B cell (primary cell): Measurements from ENCODE around the gene CAND2. TPM values are rescaled to one million over a fixed set of nuclear protein-coding genes. Genes with fewer than 3 reads are reported as not detected.

Experiments used
- ATAC-seq: fragments of 200-7000 bp; cut with Tn5 transposase; one replicate; pipeline ENCODE4 v1.10.0; 2021; ENCODE audit warnings: low read depth, mild to moderate bottlenecking, moderate number of reproducible peaks, moderate library complexity
- CTCF ChIA-PET: fragments of 350-600 bp; sonication (Branson Sonifier 250); formaldehyde crosslinking; loops from one replicate; lab custom pipeline; 2021; ENCODE audit warnings: antibody characterized with exemption, inconsistent platforms; lab: Charles Lee
- POLR2A ChIA-PET: fragments of 350-600 bp; sonication (Branson Sonifier 250); formaldehyde crosslinking; loops from one replicate; lab custom pipeline; 2021; ENCODE audit warnings: antibody characterized with exemption; lab: Charles Lee
- DNase-seq: peaks from one replicate; pipeline ENCODE4 v3.0.0; 2013
- H2AFZ ChIP-seq: 2 replicates; pipeline ENCODE4 v1.6.1; 2012; ENCODE audit warnings: mild to moderate bottlenecking, low read depth, low read length; ENCODE audit not compliant: insufficient read depth, poor library complexity, severe bottlenecking
- H3K27ac ChIP-seq, 2 donors: 1 replicate in 1 of 2; 2 replicates in 1 of 2; pipeline ENCODE4 v1.5.1; 2012 to 2013; ENCODE audit warnings: low read length in 2 of 2, mild to moderate bottlenecking in 2 of 2, moderate library complexity in 1 of 2
- H3K27me3 ChIP-seq, 4 experiments: fragments of 200-600 bp in 1 of 4; sonication (generic) in 1 of 4; replicated peaks in 1 of 4; 1 replicate in 2 of 4; 2 replicates in 2 of 4; pipeline versions ENCODE4 v1.6.1 to v1.7.0; 2013 to 2016; ENCODE audit warnings: low read length in 3 of 4, mild to moderate bottlenecking in 2 of 4, mixed read lengths in 1 of 4, moderate library complexity in 1 of 4; ENCODE audit not compliant: insufficient read depth in 4 of 4, control insufficient read depth in 3 of 4; ENCODE audit errors: control extremely low read depth in 1 of 4
- H3K36me3 ChIP-seq, 2 experiments: replicated peaks in 1 of 2; 1 replicate in 1 of 2; 2 replicates in 1 of 2; pipeline versions ENCODE4 v1.6.1 to v1.7.1; 2013; ENCODE audit warnings: low read length in 1 of 2; ENCODE audit not compliant: insufficient read depth in 2 of 2, control insufficient read depth in 1 of 2; ENCODE audit errors: control extremely low read depth in 1 of 2, extremely low read depth in 1 of 2
- H3K4me1 ChIP-seq, 2 donors: fragments of 200-600 bp in 1 of 2; sonication (generic) in 1 of 2; 1 replicate in 1 of 2; 2 replicates in 1 of 2; pipeline versions ENCODE4 v1.5.1 to v1.6.1; 2013 to 2017; ENCODE audit warnings: low read length in 2 of 2; ENCODE audit not compliant: control insufficient read depth in 2 of 2, insufficient read depth in 2 of 2
- H3K4me2 ChIP-seq: replicated peaks from 2 replicates; pipeline ENCODE3; 2012; ENCODE audit warnings: mild to moderate bottlenecking, low read depth, low read length; ENCODE audit not compliant: poor library complexity, severe bottlenecking
- H3K4me3 ChIP-seq, 5 experiments: fragments of 200-600 bp in 1 of 5; sonication (generic) in 1 of 5; 1 replicate in 3 of 5; 2 replicates in 2 of 5; pipeline versions ENCODE4 v1.5.1 to v1.7.0; 2011 to 2016; ENCODE audit warnings: low read length in 4 of 5, mild to moderate bottlenecking in 4 of 5, low read depth in 2 of 5, control low read depth in 1 of 5, moderate library complexity in 1 of 5; ENCODE audit not compliant: insufficient read depth in 1 of 5; ENCODE audit errors: control extremely low read depth in 1 of 5, extremely low read depth in 1 of 5
- H3K79me2 ChIP-seq: fragments of 200-600 bp; sonication (generic); one replicate; pipeline ENCODE4 v1.6.0; 2016; ENCODE audit warnings: low read length; ENCODE audit not compliant: control insufficient read depth, insufficient read depth
- H3K9ac ChIP-seq: fragments of 200-600 bp; sonication (generic); 2 replicates; pipeline ENCODE4 v1.6.1; 2017; ENCODE audit warnings: mild to moderate bottlenecking, low read length, moderate library complexity
- H3K9me3 ChIP-seq, 3 donors: one replicate each; pipeline versions ENCODE4 v1.6.1 to v1.7.1; 2013; ENCODE audit warnings: low read length in 2 of 3; ENCODE audit not compliant: control insufficient read depth in 2 of 3, insufficient read depth in 1 of 3; ENCODE audit errors: control extremely low read depth in 1 of 3
- H4K20me1 ChIP-seq: 2 replicates; pipeline ENCODE4 v1.6.0; 2012; ENCODE audit warnings: mild to moderate bottlenecking, low read length; ENCODE audit not compliant: insufficient read depth, control insufficient read depth, poor library complexity, severe bottlenecking
- H3K27ac Mint-ChIP-seq: one replicate; pipeline ENCODE4 v1.8.0; 2021; ENCODE audit warnings: mixed read lengths
- H3K27me3 Mint-ChIP-seq: one replicate; pipeline ENCODE4 v1.8.0; 2021; ENCODE audit warnings: mixed read lengths
- H3K4me1 Mint-ChIP-seq: one replicate; pipeline ENCODE4 v1.8.0; 2021; ENCODE audit warnings: mixed read lengths
- H3K4me3 Mint-ChIP-seq: one replicate; pipeline ENCODE4 v1.8.0; 2021; ENCODE audit warnings: mixed read lengths
- H3K9me3 Mint-ChIP-seq: one replicate; pipeline ENCODE4 v1.8.0; 2022; ENCODE audit warnings: mixed read lengths; ENCODE audit not compliant: insufficient read depth
- EZH2 ChIP-seq: IDR thresholded peaks from 2 replicates; pipeline ENCODE4 v1.6.1; 2012; ENCODE audit warnings: borderline replicate concordance, low read depth, mild to moderate bottlenecking, moderate library complexity, low read length; ENCODE audit not compliant: insufficient read depth, poor library complexity, severe bottlenecking
- WGBS: methylation state at CpG from one replicate; pipeline ENCODE4 v1.1.5; 2013; ENCODE audit warnings: missing lambda C conversion rate; ENCODE audit not compliant: insufficient coverage; 5-methylcytosine and 5-hydroxymethylcytosine counted together
- intact Hi-C: fragments of 100-400 bp; cut with micrococcal nuclease; formaldehyde crosslinking; loops from one replicate; pipeline ENCODE4 v1.10.0; 2022
- polyA plus RNA-seq: library from polyadenylated mRNA; depleted of rRNA; stranded (reverse); fragments of >200 nt; gene quantifications from 2 replicates; pipeline ENCODE4 v1.2.3, GENCODE V29; 2012
- total RNA-seq, 2 donors: library from RNA; stranded (reverse); fragments of 120-200 nt in 1 of 2; gene quantifications; 1 replicate in 1 of 2; 2 replicates in 1 of 2; pipeline versions ENCODE4 v1.2.3 to v1.2.4, GENCODE V29; 2013 to 2022
- TF ChIP-seq, protein P1 (sequence below): fragments of 200-600 bp; IDR thresholded peaks from one replicate; pipeline ENCODE4 v1.8.0; 2022; ENCODE audit warnings: antibody characterized with exemption, mild to moderate bottlenecking

Gene CAND2
- total and polyA plus RNA-seq, 2 donors (not counting 1 experiment from before 2014, with no cell fraction given) = 0.34 to 1.9 TPM

DNA sequence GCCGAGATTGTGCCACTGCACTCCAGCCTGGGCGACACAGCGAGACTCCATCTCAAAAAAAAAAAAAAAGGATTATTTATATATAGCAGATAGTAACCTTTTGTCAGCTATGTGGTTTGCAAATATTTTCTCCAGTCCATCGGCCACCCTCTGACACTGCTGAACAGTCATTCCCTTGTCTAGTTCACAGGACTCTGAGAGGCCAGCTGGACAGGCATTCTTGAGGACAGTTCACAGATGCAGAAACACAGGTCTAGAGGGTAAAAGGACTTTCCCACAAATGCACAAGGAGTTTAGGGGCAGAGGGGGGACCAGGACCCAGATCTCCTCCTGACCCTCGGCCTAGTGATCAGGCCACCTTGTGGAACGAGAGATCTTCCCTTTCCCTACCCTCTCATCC is 29.9 kb upstream of the CAND2 start:
- Mint-ChIP-seq H3K4me1 (no peaks in the 10 kb centered on the region), H3K4me3 (no peak overlapping the region), H3K27me3 (peaks cover 15% of the 10 kb centered on the region), H3K9me3 (no peaks in the 10 kb centered on the region), H3K27ac (no peak overlapping the region)
- ATAC-seq = no peak
- Histone ChIP-seq H2AFZ (no peak overlapping the region), H3K9ac (no peak overlapping the region), H3K4me2 (no peak overlapping the region), H3K9me3 (no peaks in the 10 kb centered on the region), H3K4me3 (no peak overlapping the region), H3K27me3 (peaks cover 0 to 4% (median 2%) of the 10 kb centered on the region in 4 experiments), H4K20me1 (no peaks in the 10 kb centered on the region), H3K36me3 (no peaks in the 10 kb centered on the region), H3K27ac (no peak overlapping the region), H3K4me1 (no peaks in the 10 kb centered on the region), H3K79me2 (no peaks in the 10 kb centered on the region)
- 60% methylated on average over 1 of the region's 6 CpGs for WGBS
- no peak for TF ChIP-seq EZH2
- TF ChIP-seq, protein P1, sequence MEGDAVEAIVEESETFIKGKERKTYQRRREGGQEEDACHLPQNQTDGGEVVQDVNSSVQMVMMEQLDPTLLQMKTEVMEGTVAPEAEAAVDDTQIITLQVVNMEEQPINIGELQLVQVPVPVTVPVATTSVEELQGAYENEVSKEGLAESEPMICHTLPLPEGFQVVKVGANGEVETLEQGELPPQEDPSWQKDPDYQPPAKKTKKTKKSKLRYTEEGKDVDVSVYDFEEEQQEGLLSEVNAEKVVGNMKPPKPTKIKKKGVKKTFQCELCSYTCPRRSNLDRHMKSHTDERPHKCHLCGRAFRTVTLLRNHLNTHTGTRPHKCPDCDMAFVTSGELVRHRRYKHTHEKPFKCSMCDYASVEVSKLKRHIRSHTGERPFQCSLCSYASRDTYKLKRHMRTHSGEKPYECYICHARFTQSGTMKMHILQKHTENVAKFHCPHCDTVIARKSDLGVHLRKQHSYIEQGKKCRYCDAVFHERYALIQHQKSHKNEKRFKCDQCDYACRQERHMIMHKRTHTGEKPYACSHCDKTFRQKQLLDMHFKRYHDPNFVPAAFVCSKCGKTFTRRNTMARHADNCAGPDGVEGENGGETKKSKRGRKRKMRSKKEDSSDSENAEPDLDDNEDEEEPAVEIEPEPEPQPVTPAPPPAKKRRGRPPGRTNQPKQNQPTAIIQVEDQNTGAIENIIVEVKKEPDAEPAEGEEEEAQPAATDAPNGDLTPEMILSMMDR = no peak
- no peak for DNase-seq
- ChIA-PET CTCF (no interaction called here), POLR2A (no interaction called here)
- intact Hi-C loops = no loop called here

DNA sequence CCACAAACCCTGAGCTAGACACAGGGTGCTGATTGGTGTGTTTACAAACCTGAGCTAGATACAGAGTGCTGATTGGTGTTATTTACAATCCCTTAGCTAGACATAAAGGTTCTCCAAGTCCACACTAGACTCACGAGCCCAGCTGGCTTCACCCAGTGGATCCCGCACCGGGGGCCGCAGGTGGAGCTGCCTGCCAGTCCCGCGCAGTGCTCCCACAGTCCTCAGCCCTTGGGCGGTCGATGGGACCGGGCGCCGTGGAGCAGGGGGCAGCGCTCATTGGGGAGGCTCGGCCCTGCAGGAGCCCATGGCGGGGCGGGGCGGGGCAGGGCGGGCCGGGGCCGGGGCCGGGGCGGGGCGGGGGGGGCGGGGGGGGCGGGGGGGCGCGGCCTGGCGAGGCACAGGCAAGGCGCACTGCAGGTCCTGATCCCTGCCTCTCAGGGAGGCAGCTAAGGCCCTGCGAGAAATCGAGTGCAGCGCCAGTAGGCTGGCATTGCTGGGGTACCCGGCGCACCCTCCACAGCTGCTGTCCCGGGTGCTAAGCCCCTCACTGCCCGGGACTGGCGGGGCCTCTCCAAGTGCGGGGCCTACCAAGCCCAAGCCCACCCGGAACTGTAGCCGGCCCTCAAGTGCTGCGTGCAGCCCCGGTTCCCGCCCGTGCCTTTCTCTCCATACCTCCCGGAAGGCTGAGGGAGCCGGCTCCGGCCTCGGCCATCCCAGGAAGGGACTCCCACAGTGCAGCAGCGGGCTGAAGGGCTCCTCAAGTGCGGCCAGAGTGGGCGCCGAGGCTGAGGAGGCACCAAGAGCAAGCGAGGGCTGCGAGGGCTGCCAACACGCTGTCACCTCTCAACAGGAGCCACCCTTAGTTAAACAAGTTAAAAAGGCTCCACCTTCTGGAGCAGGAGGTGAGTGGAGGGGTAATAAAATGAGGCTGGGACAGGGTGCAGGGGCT is 27.6 kb upstream of the CAND2 start:
- no peak overlapping the region for H3K9ac ChIP-seq
- no peaks in the 10 kb centered on the region for H4K20me1 ChIP-seq
- H3K27ac Mint-ChIP-seq = no peak overlapping the region
- TF ChIP-seq EZH2 = no peak
- TF ChIP-seq, protein P1 = no peak
- H3K4me3 ChIP-seq = no peak overlapping the region
- H3K4me1 ChIP-seq = peaks cover 0 to 5% of the 10 kb centered on the region in 2 donors
- H3K27me3 ChIP-seq = peaks cover 0 to 4% (median 0%) of the 10 kb centered on the region in 4 experiments
- peaks cover 0 to 7% (median 4%) of the 10 kb centered on the region in 3 donors for H3K9me3 ChIP-seq
- no peak overlapping the region for H3K4me2 ChIP-seq
- DNase-seq (no peak), ATAC-seq (no peak)
- H3K4me1 Mint-ChIP-seq = peaks cover 10% of the 10 kb centered on the region
- CTCF ChIA-PET = no interaction called here
- H3K27ac ChIP-seq = no peak overlapping the region
- H3K79me2 ChIP-seq = no peaks in the 10 kb centered on the region
- H3K4me3 Mint-ChIP-seq = no peak overlapping the region
- WGBS = 93% methylated on average over 46 of the region's 54 CpGs
- no peaks in the 10 kb centered on the region for H3K9me3 Mint-ChIP-seq
- H2AFZ ChIP-seq = no peak overlapping the region
- no peaks in the 10 kb centered on the region for H3K36me3 ChIP-seq
- POLR2A ChIA-PET = no interaction called here
- intact Hi-C loops = no loop called here
- peaks cover 11% of the 10 kb centered on the region for H3K27me3 Mint-ChIP-seq
